ENCODE data around the gene ATG9A.

DNA sequence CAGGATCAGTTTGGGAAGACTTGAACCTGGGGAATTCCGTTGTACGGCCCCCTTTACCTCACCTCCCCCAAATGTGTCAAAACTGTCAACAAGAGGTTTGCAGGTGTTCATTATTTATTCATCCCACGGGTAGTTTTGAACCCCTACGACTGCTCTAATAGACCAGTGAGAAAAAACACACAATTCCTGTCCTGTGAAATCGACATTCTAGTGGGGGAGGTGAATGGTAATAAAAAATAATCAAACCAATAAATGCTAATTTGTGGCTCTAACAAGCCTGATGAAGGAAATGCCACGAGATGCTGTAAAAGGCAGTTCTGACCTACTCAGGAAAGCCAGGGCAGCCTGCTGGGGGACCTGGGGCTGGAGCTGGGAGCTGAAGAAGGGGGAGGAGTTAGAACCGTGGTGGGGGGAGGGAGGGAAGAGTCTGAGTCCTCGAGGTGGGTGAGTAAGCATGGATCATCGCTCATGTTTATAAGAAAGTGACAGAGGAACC, 49.3 kb upstream of the ATG9A start:
- TF ChIP-seq, protein P1, sequence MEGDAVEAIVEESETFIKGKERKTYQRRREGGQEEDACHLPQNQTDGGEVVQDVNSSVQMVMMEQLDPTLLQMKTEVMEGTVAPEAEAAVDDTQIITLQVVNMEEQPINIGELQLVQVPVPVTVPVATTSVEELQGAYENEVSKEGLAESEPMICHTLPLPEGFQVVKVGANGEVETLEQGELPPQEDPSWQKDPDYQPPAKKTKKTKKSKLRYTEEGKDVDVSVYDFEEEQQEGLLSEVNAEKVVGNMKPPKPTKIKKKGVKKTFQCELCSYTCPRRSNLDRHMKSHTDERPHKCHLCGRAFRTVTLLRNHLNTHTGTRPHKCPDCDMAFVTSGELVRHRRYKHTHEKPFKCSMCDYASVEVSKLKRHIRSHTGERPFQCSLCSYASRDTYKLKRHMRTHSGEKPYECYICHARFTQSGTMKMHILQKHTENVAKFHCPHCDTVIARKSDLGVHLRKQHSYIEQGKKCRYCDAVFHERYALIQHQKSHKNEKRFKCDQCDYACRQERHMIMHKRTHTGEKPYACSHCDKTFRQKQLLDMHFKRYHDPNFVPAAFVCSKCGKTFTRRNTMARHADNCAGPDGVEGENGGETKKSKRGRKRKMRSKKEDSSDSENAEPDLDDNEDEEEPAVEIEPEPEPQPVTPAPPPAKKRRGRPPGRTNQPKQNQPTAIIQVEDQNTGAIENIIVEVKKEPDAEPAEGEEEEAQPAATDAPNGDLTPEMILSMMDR (IDR thresholded peaks at IDR 0.05): peak in 1 of 4 experiments; percentile 21
- no peak for TF ChIP-seq POLR2A (IDR thresholded peaks at IDR 0.05)
